ENCODE measurements around the gene KAZN. TPM values are rescaled to one million over a fixed set of nuclear protein-coding genes. Genes with fewer than 3 reads are reported as not detected.

The KAZN gene
- polyA plus RNA-seq, 1 donor from 2014 or later = 20.6 TPM

DNA sequence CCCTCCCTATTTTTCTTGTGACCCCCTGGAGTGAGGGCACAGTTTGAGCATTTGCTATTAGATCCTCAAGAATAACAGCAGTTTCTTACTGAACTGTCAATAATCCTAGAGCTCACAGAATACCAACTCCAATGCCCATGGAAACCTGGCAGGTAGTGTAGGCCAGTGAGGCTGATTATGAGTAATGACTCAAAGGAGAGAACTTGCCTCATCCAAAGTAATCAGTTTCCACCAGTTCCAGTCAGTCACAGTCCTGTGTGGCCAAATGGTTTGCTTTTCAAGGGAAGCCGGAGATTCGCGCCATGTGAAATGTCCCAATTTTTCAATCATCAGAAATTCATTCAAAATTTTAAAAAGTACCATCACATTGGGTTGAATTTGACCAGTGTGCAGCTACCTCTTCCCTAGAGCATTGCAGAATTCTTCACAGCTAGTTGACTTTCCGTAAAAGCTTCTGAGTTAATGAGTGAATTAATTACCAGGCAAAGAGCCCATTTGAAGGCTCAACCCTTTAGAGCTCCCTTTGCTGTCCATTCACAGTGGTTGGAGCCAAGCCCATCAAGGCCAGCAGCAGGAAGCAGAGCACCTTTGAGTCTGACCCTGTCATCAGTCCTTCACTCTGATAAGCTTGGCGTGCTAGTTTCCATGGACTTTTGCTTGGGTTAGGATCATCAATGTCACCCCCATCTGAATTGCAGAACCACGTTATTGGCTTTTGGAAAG lies 170.3 kb downstream of the KAZN start:
- no peak overlapping the region for H2AFZ ChIP-seq (ENCODE audit: low read depth, low read length)
- H3K4me3 ChIP-seq (ENCODE audit: low read length) = no peak overlapping the region
- no peak overlapping the region for H3K9ac ChIP-seq (ENCODE audit: low read length)
- no peaks in the 10 kb centered on the region for H3K79me2 ChIP-seq (replicated peaks; ENCODE audit: insufficient read depth, low read length)
- no peaks in the 10 kb centered on the region for H4K20me1 ChIP-seq (ENCODE audit: insufficient read depth)
- no peaks in the 10 kb centered on the region for H3K36me3 ChIP-seq (ENCODE audit: insufficient read depth, low read length)
- no peak overlapping the region for H3K27ac ChIP-seq (ENCODE audit: low read length)
- TF ChIP-seq EP300 (conservative IDR thresholded peaks at IDR 0.05; ENCODE audit: poor library complexity, severe bottlenecking) = no peak
- TF ChIP-seq RAD21 (conservative IDR thresholded peaks at IDR 0.05) = no peak
- TF ChIP-seq TAF1 (IDR thresholded peaks at IDR 0.05; ENCODE audit: low read depth) = no peak
- TF ChIP-seq, protein P1, sequence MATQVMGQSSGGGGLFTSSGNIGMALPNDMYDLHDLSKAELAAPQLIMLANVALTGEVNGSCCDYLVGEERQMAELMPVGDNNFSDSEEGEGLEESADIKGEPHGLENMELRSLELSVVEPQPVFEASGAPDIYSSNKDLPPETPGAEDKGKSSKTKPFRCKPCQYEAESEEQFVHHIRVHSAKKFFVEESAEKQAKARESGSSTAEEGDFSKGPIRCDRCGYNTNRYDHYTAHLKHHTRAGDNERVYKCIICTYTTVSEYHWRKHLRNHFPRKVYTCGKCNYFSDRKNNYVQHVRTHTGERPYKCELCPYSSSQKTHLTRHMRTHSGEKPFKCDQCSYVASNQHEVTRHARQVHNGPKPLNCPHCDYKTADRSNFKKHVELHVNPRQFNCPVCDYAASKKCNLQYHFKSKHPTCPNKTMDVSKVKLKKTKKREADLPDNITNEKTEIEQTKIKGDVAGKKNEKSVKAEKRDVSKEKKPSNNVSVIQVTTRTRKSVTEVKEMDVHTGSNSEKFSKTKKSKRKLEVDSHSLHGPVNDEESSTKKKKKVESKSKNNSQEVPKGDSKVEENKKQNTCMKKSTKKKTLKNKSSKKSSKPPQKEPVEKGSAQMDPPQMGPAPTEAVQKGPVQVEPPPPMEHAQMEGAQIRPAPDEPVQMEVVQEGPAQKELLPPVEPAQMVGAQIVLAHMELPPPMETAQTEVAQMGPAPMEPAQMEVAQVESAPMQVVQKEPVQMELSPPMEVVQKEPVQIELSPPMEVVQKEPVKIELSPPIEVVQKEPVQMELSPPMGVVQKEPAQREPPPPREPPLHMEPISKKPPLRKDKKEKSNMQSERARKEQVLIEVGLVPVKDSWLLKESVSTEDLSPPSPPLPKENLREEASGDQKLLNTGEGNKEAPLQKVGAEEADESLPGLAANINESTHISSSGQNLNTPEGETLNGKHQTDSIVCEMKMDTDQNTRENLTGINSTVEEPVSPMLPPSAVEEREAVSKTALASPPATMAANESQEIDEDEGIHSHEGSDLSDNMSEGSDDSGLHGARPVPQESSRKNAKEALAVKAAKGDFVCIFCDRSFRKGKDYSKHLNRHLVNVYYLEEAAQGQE (IDR thresholded peaks at IDR 0.05; ENCODE audit: borderline replicate concordance) = no peak
- no peak for TF ChIP-seq MXI1 (conservative IDR thresholded peaks at IDR 0.05; ENCODE audit: poor library complexity, severe bottlenecking)
- TF ChIP-seq SMC3 (conservative IDR thresholded peaks at IDR 0.05; ENCODE audit: poor library complexity) = no peak
- no peak for TF ChIP-seq POLR2AphosphoS5 (IDR thresholded peaks at IDR 0.05)
- TF ChIP-seq, protein P2, sequence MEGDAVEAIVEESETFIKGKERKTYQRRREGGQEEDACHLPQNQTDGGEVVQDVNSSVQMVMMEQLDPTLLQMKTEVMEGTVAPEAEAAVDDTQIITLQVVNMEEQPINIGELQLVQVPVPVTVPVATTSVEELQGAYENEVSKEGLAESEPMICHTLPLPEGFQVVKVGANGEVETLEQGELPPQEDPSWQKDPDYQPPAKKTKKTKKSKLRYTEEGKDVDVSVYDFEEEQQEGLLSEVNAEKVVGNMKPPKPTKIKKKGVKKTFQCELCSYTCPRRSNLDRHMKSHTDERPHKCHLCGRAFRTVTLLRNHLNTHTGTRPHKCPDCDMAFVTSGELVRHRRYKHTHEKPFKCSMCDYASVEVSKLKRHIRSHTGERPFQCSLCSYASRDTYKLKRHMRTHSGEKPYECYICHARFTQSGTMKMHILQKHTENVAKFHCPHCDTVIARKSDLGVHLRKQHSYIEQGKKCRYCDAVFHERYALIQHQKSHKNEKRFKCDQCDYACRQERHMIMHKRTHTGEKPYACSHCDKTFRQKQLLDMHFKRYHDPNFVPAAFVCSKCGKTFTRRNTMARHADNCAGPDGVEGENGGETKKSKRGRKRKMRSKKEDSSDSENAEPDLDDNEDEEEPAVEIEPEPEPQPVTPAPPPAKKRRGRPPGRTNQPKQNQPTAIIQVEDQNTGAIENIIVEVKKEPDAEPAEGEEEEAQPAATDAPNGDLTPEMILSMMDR (IDR thresholded peaks at IDR 0.05; ENCODE audit: poor library complexity, severe bottlenecking) = no peak
- no peak for TF ChIP-seq EZH2 (IDR thresholded peaks at IDR 0.05; ENCODE audit: borderline replicate concordance, insufficient read depth, low read length, poor library complexity, severe bottlenecking)
- H3K4me2 ChIP-seq (ENCODE audit: low read length) = no peak overlapping the region
- H3F3A ChIP-seq (ENCODE audit: insufficient read depth, low read length, poor library complexity, severe bottlenecking) = no peaks in the 10 kb centered on the region
- no peaks in the 10 kb centered on the region for H3K9me2 ChIP-seq (ENCODE audit: insufficient read depth, low read length)
- H3K9me3 ChIP-seq (ENCODE audit: low read length) = no peaks in the 10 kb centered on the region
- H3K27me3 ChIP-seq (ENCODE audit: insufficient read depth, low read depth, low read length) = no peaks in the 10 kb centered on the region

DNA sequence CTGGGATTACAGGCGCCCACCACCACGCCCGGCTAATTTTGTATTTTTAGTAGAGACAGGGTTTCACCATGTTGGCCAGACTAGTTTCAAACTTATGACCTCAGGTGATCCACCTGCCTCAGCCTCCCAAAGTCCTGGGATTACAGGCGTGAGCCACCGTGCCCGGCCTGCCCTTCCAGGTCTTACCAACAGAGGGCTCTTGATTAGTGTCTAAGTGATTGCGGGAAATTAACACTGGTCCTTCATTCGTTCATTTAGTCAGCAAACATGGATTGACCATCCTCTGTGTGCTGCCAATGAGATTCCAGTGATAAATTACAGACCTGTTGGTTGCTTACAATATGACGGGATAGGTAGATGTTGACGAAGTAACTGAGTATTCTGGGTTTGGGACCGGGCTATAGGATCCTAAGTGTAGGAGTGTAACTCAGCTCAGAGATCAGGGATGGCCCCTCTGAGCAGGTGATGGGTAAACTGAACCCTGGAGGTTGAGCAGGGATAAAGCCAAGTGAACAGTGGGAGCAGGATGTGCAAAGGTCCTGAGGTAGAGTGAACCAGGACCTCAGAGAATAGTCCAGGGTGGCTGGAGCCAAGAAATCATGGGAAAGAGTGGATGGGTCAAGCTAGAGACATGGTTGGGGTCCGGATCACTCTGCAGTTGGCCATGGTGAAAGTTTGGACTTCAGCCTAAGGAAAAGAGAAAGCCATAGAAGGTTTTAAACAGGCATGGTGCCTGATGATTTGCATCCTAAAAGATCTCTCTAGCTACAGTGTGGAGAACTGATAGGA lies 171.2 kb downstream of the KAZN start:
- H3K9me2 ChIP-seq (ENCODE audit: insufficient read depth, low read length) = no peaks in the 10 kb centered on the region
- no peak overlapping the region for H3K4me2 ChIP-seq (ENCODE audit: low read length)
- no peaks in the 10 kb centered on the region for H3K9me3 ChIP-seq (ENCODE audit: low read length)
- no peak overlapping the region for H3K4me3 ChIP-seq (ENCODE audit: low read length)
- no peaks in the 10 kb centered on the region for H3K36me3 ChIP-seq (ENCODE audit: insufficient read depth, low read length)
- H2AFZ ChIP-seq (ENCODE audit: low read depth, low read length) = no peak overlapping the region
- H3K27ac ChIP-seq (ENCODE audit: low read length) = no peak overlapping the region
- no peaks in the 10 kb centered on the region for H3K27me3 ChIP-seq (ENCODE audit: insufficient read depth, low read depth, low read length)
- no peak overlapping the region for H3K9ac ChIP-seq (ENCODE audit: low read length)
- H3K79me2 ChIP-seq (replicated peaks; ENCODE audit: insufficient read depth, low read length) = no peaks in the 10 kb centered on the region
- H3F3A ChIP-seq (ENCODE audit: insufficient read depth, low read length, poor library complexity, severe bottlenecking) = no peaks in the 10 kb centered on the region
- TF ChIP-seq SMC3 (conservative IDR thresholded peaks at IDR 0.05; ENCODE audit: poor library complexity) = no peak
- no peak for TF ChIP-seq TAF1 (IDR thresholded peaks at IDR 0.05; ENCODE audit: low read depth)
- TF ChIP-seq, protein P1 (IDR thresholded peaks at IDR 0.05; ENCODE audit: borderline replicate concordance) = no peak
- TF ChIP-seq RAD21 (conservative IDR thresholded peaks at IDR 0.05) = no peak
- no peak for TF ChIP-seq POLR2AphosphoS5 (IDR thresholded peaks at IDR 0.05)
- TF ChIP-seq EZH2 (IDR thresholded peaks at IDR 0.05; ENCODE audit: borderline replicate concordance, insufficient read depth, low read length, poor library complexity, severe bottlenecking) = no peak
- TF ChIP-seq MXI1 (conservative IDR thresholded peaks at IDR 0.05; ENCODE audit: poor library complexity, severe bottlenecking) = no peak
- TF ChIP-seq, protein P2 (IDR thresholded peaks at IDR 0.05; ENCODE audit: poor library complexity, severe bottlenecking) = no peak
- no peak for TF ChIP-seq EP300 (conservative IDR thresholded peaks at IDR 0.05; ENCODE audit: poor library complexity, severe bottlenecking)
- no peaks in the 10 kb centered on the region for H4K20me1 ChIP-seq (ENCODE audit: insufficient read depth)
